Neural cell (in vitro differentiated cells): Measurements from ENCODE around the gene SCARB1.

Source experiments
- EP300 ChIP-seq: fragments of 450-650 bp; conservative IDR thresholded peaks from 2 replicates; pipeline ENCODE4 v1.6.1; 2014; ENCODE audit warnings: antibody characterized with exemption, mild to moderate bottlenecking, moderate library complexity; ENCODE audit not compliant: poor library complexity, severe bottlenecking
- EZH2 ChIP-seq: fragments of 200-600, 300-800 bp; shearing (Covaris generic), sonication (generic); IDR thresholded peaks from 2 replicates; pipeline ENCODE4 v1.6.1; 2014; ENCODE audit warnings: antibody characterized with exemption, low read length, borderline replicate concordance, mild to moderate bottlenecking; ENCODE audit not compliant: insufficient read depth, poor library complexity, severe bottlenecking
- POLR2AphosphoS5 ChIP-seq: IDR thresholded peaks from 2 replicates; pipeline ENCODE4 v1.6.1; 2012
- RAD21 ChIP-seq: fragments of 450-650 bp; conservative IDR thresholded peaks from 2 replicates; pipeline ENCODE4 v1.6.1; 2014; ENCODE audit warnings: antibody characterized with exemption, mild to moderate bottlenecking, moderate library complexity
- REST ChIP-seq: IDR thresholded peaks from 2 replicates; pipeline ENCODE4 v1.6.1; 2012; ENCODE audit warnings: borderline replicate concordance
- TAF1 ChIP-seq: IDR thresholded peaks from 2 replicates; pipeline ENCODE4 v1.6.1; 2012; ENCODE audit warnings: low read depth
- TF ChIP-seq, protein P1 (sequence below): fragments of 450-650 bp; IDR thresholded peaks from 2 replicates; pipeline ENCODE4 v1.5.1; 2014; ENCODE audit warnings: antibody characterized with exemption, mild to moderate bottlenecking, moderate library complexity; ENCODE audit not compliant: poor library complexity, severe bottlenecking

GRCh38 chr12:124852329-124852831 lies 11.3 kb downstream of the SCARB1 start:
- TF ChIP-seq POLR2AphosphoS5 (no peak), EZH2 (no peak), RAD21 (no peak), EP300 (no peak), REST (no peak), TAF1 (no peak)
- TF ChIP-seq, protein P1, sequence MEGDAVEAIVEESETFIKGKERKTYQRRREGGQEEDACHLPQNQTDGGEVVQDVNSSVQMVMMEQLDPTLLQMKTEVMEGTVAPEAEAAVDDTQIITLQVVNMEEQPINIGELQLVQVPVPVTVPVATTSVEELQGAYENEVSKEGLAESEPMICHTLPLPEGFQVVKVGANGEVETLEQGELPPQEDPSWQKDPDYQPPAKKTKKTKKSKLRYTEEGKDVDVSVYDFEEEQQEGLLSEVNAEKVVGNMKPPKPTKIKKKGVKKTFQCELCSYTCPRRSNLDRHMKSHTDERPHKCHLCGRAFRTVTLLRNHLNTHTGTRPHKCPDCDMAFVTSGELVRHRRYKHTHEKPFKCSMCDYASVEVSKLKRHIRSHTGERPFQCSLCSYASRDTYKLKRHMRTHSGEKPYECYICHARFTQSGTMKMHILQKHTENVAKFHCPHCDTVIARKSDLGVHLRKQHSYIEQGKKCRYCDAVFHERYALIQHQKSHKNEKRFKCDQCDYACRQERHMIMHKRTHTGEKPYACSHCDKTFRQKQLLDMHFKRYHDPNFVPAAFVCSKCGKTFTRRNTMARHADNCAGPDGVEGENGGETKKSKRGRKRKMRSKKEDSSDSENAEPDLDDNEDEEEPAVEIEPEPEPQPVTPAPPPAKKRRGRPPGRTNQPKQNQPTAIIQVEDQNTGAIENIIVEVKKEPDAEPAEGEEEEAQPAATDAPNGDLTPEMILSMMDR, result no peak
